GM19438 (cell line): ENCODE measurements around the gene DUS4L.
A peak's percentile ranks its signal among the peaks of the same experiment; 100 is the strongest.
"Not testable (repeated sequence)": the region's sequence is repeated elsewhere in the genome, so short reads cannot be mapped to it uniquely, and the experiment has no call there.

Experiments
- ATAC-seq: cut with Tn5 transposase; IDR thresholded peaks from one replicate; pipeline ENCODE4 v1.9.1; 2021; ENCODE audit warnings: low read depth; ENCODE audit not compliant: unreplicated experiment

The DUS4L gene

GRCh38 chr7:107563775-107564552, at the start of gene DUS4L, which contains the start of gene COG5:
DUS4L (plus strand) TSS chr7:107563971; CDS start chr7:107567071, 3,100 bp downstream.
COG5 (minus strand) TSS chr7:107563920; CDS start chr7:107563896, 24 bp downstream.
- ATAC-seq = peak; percentile 95

- no peak for ATAC-seq
These were observed 37.1 kb upstream of the DUS4L start for GRCh38 chr7:107526672-107527071.

GRCh38 chr7:107527196-107527595, 36.6 kb upstream of the DUS4L start:
- ATAC-seq = no peak

GRCh38 chr7:107528461-107528860, 35.3 kb upstream of the DUS4L start:
- no peak for ATAC-seq

GRCh38 chr7:107530751-107531150, 33.0 kb upstream of the DUS4L start:
- no peak for ATAC-seq

GRCh38 chr7:107534139-107534538, 29.6 kb upstream of the DUS4L start:
- no peak for ATAC-seq

GRCh38 chr7:107537228-107537627, 26.5 kb upstream of the DUS4L start:
- ATAC-seq = not testable (repeated sequence)

GRCh38 chr7:107538001-107538400, 25.8 kb upstream of the DUS4L start:
- ATAC-seq = no peak

GRCh38 chr7:107543338-107543993, 20.3 kb upstream of the DUS4L start:
- no peak for ATAC-seq

GRCh38 chr7:107544848-107545591, 18.8 kb upstream of the DUS4L start:
- ATAC-seq = no peak

- ATAC-seq = no peak
These were observed 11.8 kb upstream of the DUS4L start for GRCh38 chr7:107551936-107552335.

- no peak for ATAC-seq
These were observed 7.9 kb upstream of the DUS4L start for GRCh38 chr7:107555893-107556292.

GRCh38 chr7:107559864-107560263, 3.9 kb upstream of the DUS4L start:
- no peak for ATAC-seq

GRCh38 chr7:107560898-107561516, 2.8 kb upstream of the DUS4L start:
- ATAC-seq = no peak

GRCh38 chr7:107563081-107563774, 543 bp upstream of the DUS4L start:
- ATAC-seq = peak; percentile 62

- ATAC-seq = no peak
These were observed 955 bp downstream of the DUS4L start for GRCh38 chr7:107564553-107565298.

- ATAC-seq = no peak
These were observed 6.5 kb downstream of the DUS4L start for GRCh38 chr7:107570298-107570697.

- ATAC-seq = no peak
These were observed 9.8 kb downstream of the DUS4L start for GRCh38 chr7:107573537-107573936.

GRCh38 chr7:107579554-107579884, 15.7 kb downstream of the DUS4L start:
- ATAC-seq = no peak
